NB4 (cell line): Measurements from ENCODE around the gene PES1.

Source experiments
- POLR2A ChIP-seq: IDR thresholded peaks from 2 replicates; pipeline ENCODE4 v1.6.1; 2011; ENCODE audit warnings: mild to moderate bottlenecking; ENCODE audit not compliant: insufficient read length; ENCODE audit errors: extremely low read depth
- TF ChIP-seq, protein P1 (sequence below): IDR thresholded peaks from one replicate; pipeline ENCODE4 v1.5.1; 2012; ENCODE audit warnings: low read depth, low read length

GRCh38 chr22:30617819-30618218 is 26.1 kb upstream of the PES1 start:
- TF ChIP-seq, protein P1, sequence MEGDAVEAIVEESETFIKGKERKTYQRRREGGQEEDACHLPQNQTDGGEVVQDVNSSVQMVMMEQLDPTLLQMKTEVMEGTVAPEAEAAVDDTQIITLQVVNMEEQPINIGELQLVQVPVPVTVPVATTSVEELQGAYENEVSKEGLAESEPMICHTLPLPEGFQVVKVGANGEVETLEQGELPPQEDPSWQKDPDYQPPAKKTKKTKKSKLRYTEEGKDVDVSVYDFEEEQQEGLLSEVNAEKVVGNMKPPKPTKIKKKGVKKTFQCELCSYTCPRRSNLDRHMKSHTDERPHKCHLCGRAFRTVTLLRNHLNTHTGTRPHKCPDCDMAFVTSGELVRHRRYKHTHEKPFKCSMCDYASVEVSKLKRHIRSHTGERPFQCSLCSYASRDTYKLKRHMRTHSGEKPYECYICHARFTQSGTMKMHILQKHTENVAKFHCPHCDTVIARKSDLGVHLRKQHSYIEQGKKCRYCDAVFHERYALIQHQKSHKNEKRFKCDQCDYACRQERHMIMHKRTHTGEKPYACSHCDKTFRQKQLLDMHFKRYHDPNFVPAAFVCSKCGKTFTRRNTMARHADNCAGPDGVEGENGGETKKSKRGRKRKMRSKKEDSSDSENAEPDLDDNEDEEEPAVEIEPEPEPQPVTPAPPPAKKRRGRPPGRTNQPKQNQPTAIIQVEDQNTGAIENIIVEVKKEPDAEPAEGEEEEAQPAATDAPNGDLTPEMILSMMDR = no peak
- TF ChIP-seq POLR2A = no peak
